MCF 10A (cell line): ENCODE data around the gene MKNK2. TPM values are rescaled to one million over a fixed set of nuclear protein-coding genes. Genes with fewer than 3 reads are reported as not detected.

Source experiments
- BruUV-seq: library from RNA; stranded (reverse); fragments of 400-500 nt; replicated peaks from 2 replicates; lab custom pipeline; 2021; lab: Mats Ljungman, UMichigan
- CTCF ChIA-PET: fragments of 300-600 bp; sonication (Branson Sonifier 250); formaldehyde crosslinking; extraction: SDS; loops from one replicate; lab custom pipeline; 2021; ENCODE audit warnings: antibody characterized with exemption, inconsistent platforms; lab: Yijun Ruan, JAX
- POLR2A ChIA-PET: fragments of 300-600, 350-650 bp; sonication (Branson Sonifier 250); formaldehyde crosslinking; extraction: SDS; loops from one replicate; lab custom pipeline; 2020; ENCODE audit warnings: antibody characterized with exemption, inconsistent platforms; lab: Yijun Ruan, JAX
- DNase-seq: peaks from one replicate; pipeline ENCODE4 v3.0.0-alpha.2; 2018; ENCODE audit not compliant: unreplicated experiment
- H3K27ac Mint-ChIP-seq: one replicate; pipeline ENCODE4 v1.8.0; 2022; ENCODE audit warnings: mild to moderate bottlenecking, low read depth, mixed read lengths; ENCODE audit not compliant: unreplicated experiment
- H3K27me3 Mint-ChIP-seq: one replicate; pipeline ENCODE4 v1.8.0; 2022; ENCODE audit warnings: mixed read lengths; ENCODE audit not compliant: insufficient read depth, unreplicated experiment
- H3K36me3 Mint-ChIP-seq: one replicate; pipeline ENCODE4 v1.8.0; 2022; ENCODE audit warnings: mild to moderate bottlenecking, moderate library complexity, mixed read lengths; ENCODE audit not compliant: insufficient read depth, unreplicated experiment
- H3K4me1 Mint-ChIP-seq: one replicate; pipeline ENCODE4 v1.8.0; 2022; ENCODE audit warnings: mixed read lengths; ENCODE audit not compliant: insufficient read depth, unreplicated experiment
- H3K4me3 Mint-ChIP-seq: one replicate; pipeline ENCODE4 v1.8.0; 2022; ENCODE audit warnings: mild to moderate bottlenecking, moderate library complexity, mixed read lengths; ENCODE audit not compliant: unreplicated experiment
- H3K9me3 Mint-ChIP-seq: one replicate; pipeline ENCODE4 v1.8.0; 2022; ENCODE audit warnings: mixed read lengths; ENCODE audit not compliant: unreplicated experiment
- CTCF ChIP-seq: fragments of 200-600 bp; IDR thresholded peaks from one replicate; pipeline ENCODE4 v1.8.0; 2022; ENCODE audit warnings: antibody characterized with exemption, mild to moderate bottlenecking; ENCODE audit not compliant: unreplicated experiment
- intact Hi-C: fragments of 100-400 bp; cut with micrococcal nuclease; formaldehyde crosslinking; loops from 2 replicates; pipeline ENCODE4 v1.14.1; 2022
- total RNA-seq: library from RNA; stranded (reverse); gene quantifications from 2 replicates; pipeline ENCODE4 v1.2.3, GENCODE V29; 2022

The MKNK2 gene
- total RNA-seq, 1 experiment from 2014 or later = 146 TPM

DNA sequence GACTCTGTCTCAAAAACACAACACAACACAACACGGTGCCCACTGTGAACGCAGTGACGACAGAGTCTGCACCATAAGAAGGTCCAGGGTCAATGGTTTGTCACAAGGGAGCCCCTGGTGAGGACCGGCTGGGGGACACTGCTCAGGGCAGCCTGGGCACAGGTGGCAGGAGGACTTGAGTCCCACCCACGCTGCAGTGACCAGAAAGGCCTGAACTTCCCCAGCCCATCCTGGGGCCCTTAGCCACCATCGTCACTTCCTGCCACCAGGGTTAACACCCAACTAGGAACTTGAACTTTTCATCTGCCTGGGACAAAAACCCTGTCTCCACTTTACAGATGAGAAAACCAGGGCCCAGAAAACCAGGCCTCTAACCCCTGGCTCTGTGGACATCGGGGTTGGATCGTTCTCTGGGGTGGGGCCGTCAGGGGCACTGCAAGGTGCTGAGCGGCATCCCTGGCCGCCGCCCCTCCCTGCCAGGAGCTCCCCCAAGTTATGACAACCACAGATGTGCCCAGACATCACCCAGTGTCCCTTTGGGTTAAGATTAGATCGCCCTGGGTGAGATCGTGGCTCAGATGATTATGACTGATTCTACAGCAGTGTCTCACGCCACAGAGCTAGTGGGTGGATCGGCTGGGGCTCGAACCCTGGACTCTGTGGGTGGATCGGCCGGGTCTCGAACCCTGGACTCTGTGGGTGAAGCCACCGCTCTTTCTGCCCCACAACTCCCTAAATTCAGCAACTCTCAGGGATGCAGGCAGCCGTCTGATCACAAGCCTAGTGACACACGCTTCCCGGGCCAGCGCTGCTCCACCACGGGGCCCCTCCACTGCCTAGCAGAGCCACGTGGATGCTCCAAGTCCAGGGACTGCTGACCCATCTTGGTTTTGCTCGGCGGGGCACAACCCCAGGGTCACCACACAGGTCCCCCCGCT lies 31.1 kb upstream of the MKNK2 start:
- peaks cover 18% of the 10 kb centered on the region for H3K4me1 Mint-ChIP-seq
- ChIA-PET CTCF (interaction anchor here (0.6 to 1.3 kb wide), 2 partner anchors 13 kb away, joined by 3 read pairs; no protein-coding TSS in a partner anchor), POLR2A (interaction anchor here (0.9 kb wide), 1 partner anchor 9 kb away, joined by 3 read pairs; no protein-coding TSS in a partner anchor)
- H3K36me3 Mint-ChIP-seq = peaks cover 40% of the 10 kb centered on the region
- H3K4me3 Mint-ChIP-seq = no peak overlapping the region
- no peaks in the 10 kb centered on the region for H3K9me3 Mint-ChIP-seq
- no TSS peak for BruUV-seq
- H3K27ac Mint-ChIP-seq = peak overlapping the region; percentile 53
- DNase-seq = no peak
- TF ChIP-seq CTCF = no peak
- intact Hi-C loops = no loop called here
- no peaks in the 10 kb centered on the region for H3K27me3 Mint-ChIP-seq

DNA sequence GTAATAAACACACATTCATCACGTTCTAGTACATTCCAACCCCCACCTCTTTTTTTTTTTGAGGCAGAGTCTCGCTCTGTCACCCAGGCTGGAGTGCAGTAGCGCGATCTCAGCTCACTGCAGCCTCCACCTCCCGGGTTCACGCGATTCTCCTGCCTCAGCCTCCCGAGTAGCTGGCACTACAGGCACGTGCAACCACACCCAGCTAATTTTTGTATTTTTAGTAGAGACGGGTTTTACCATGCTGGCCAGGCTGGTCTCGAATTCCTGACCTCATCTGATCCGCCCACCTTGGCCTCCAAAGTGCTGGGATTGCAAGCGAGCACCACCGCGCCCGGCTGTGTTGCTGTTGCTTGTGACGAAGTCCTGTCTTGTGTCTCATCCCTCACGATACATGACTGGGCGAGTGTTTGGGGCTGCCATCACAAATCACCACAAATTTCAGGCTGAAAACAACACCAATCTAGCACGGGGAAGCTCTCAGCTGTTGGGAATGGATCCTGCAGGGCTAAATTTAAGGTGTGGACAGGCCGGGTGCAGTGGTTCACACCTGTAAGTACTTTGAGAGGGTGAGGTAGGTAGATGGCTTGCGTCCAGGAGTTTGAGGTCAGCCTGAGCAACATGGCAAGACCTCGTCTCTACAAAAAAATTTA lies 29.4 kb upstream of the MKNK2 start:
- Mint-ChIP-seq H3K27ac (peak overlapping the region; percentile 59), H3K9me3 (no peaks in the 10 kb centered on the region), H3K36me3 (peaks cover 49% of the 10 kb centered on the region), H3K4me3 (no peak overlapping the region), H3K4me1 (peaks cover 10% of the 10 kb centered on the region), H3K27me3 (no peaks in the 10 kb centered on the region)
- no peak for TF ChIP-seq CTCF
- BruUV-seq = no TSS peak
- ChIA-PET CTCF (interaction anchor here (0.6 to 1.3 kb wide), 3 partner anchors 10 to 87 kb away, joined by 3 to 8 read pairs (median 3); no protein-coding TSS in a partner anchor), POLR2A (interaction anchor here (0.6 to 1.5 kb wide), 6 partner anchors 9 to 172 kb away, joined by 3 to 15 read pairs (median 3); no protein-coding TSS in a partner anchor)
- DNase-seq = peak; percentile 60
- intact Hi-C loops = no loop called here

GRCh38 chr19:2079865-2080301 lies 28.8 kb upstream of the MKNK2 start:
- BruUV-seq = no TSS peak
- H3K36me3 Mint-ChIP-seq = peaks cover 49% of the 10 kb centered on the region
- no peaks in the 10 kb centered on the region for H3K9me3 Mint-ChIP-seq
- POLR2A ChIA-PET = interaction anchor here (1.5 kb wide), 1 partner anchor 10 kb away, joined by 15 read pairs; no protein-coding TSS in a partner anchor
- H3K27me3 Mint-ChIP-seq = no peaks in the 10 kb centered on the region
- H3K4me1 Mint-ChIP-seq = peaks cover 6% of the 10 kb centered on the region
- intact Hi-C loops = no loop called here
- H3K27ac Mint-ChIP-seq = no peak overlapping the region
- CTCF ChIA-PET = no interaction called here
- DNase-seq = no peak
- H3K4me3 Mint-ChIP-seq = no peak overlapping the region
- no peak for TF ChIP-seq CTCF
